SK-N-MC (cell line): ENCODE measurements around the gene POLR1A.

Source experiments
- EZH2 ChIP-seq: fragments of 200-600 bp; sonication (generic); IDR thresholded peaks from one replicate; pipeline ENCODE4 v1.6.1; 2017; ENCODE audit warnings: antibody characterized with exemption
- POLR2AphosphoS5 ChIP-seq: IDR thresholded peaks from 2 replicates; pipeline ENCODE4 v1.6.1; 2012; ENCODE audit warnings: mild to moderate bottlenecking, low read depth, low read length, borderline replicate concordance

- TF ChIP-seq POLR2AphosphoS5 (no peak), EZH2 (no peak)
These were observed 74.5 kb downstream of the POLR1A start for GRCh38 chr2:86031151-86031550.
